Measurements from ENCODE around the gene PLAAT4.

The PLAAT4 gene, protein sequence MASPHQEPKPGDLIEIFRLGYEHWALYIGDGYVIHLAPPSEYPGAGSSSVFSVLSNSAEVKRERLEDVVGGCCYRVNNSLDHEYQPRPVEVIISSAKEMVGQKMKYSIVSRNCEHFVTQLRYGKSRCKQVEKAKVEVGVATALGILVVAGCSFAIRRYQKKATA

DNA sequence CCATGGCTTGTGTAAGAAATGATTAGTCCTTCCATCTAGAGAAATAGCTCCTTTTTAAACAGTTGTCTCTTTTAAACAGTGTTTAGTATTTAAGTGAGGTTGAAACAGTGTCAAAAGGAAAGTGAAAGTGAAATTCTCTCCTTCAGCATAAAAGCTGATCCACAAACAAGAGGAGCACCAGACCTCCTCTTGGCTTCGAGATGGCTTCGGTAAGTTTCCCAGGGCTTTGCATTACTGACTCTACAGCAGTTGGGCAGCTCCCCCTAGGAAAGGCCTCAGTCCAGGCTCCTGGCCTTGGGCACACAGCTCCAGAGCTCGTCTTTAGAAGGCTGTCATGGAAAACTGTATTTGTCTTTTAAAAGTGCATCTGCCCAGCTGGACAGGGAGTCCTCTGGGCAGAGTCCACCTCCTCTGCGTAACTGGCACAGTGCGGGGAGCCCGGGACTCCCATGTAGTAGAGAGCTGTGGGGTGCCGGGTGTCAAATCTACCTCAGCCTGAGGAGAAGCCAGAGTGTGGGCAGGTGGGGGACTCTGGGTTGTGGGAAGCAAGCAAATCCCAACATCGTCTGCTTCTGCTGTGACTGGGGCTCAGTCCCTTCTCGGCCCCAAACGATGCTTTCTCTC is at the start of gene PLAAT4:
Gene PLAAT4 (plus strand): TSS at position 140 of the 624 bp plus-strand sequence. CDS start 61 bp downstream, at position 201.
- FAIRE-seq: no peak

DNA sequence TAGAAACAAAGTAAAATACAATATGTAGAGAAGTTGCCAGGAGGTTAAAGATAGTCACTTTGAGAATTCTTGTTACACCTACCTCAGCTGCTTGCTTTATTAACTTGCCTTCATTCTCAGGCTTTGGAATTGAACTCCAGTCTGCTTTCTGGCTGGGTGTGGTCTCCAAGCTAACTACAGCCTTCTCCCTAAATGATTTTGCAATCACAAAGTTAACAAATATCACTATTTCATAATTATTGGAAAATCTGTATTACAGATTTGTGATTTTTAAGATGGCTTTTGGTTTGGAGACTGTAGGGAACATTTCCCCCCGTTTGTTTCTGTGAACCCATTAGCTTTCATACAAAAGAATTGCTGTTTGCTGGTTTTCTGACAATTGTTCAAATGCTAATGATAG is 47.8 kb upstream of the PLAAT4 start:
- FAIRE-seq: no peak

DNA sequence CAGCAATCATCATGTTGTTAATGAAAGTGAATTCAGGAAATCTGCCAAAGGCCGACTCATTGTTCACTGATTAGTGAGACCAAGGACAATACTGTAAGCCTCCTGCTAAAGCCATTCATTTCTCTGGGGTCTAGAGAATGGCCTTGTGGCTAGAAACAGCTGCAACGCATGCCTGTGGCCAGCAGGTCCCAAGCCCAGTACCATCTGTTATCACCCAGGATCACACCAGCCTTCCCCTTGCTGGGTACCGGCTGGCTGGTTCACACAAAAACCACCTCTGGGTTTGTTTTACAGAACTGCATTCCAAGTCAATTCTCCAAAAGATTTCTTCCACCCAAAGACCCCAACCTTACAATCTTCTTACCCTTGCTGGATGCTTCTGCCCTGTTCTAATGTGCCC is 46.7 kb upstream of the PLAAT4 start:
- no peak for FAIRE-seq

- FAIRE-seq: no peak
Measured at GRCh38 chr11:63490551-63491239, 45.9 kb upstream of the PLAAT4 start, which contains the start of gene PLAAT5. Gene PLAAT5 (minus strand): TSS chr11:63491167. CDS start chr11:63491034, 133 bp downstream.

DNA sequence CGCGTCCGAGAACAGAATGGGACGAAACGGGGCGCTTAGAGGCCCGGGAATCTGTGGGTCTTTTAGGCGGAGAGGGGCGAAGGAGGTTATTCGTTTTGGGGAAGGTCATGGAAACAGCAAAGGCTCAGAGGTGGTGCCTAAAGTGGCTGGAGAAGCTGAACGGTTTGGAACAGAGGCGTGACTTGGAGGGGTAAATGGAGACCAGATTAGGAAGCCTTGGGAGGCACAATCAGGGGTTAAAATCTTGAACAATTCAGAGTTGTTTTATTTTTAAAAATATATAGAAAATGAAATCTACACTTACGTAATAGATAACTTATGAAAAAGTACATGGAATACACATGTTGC is 45.4 kb upstream of the PLAAT4 start:
- FAIRE-seq: no peak

GRCh38 chr11:63491636-63492372 is 44.8 kb upstream of the PLAAT4 start:
- FAIRE-seq: no peak

- FAIRE-seq: no peak
Measured at GRCh38 chr11:63492441-63492840, 44.2 kb upstream of the PLAAT4 start.

- FAIRE-seq: no peak
Measured at GRCh38 chr11:63493127-63493526, 43.5 kb upstream of the PLAAT4 start.

GRCh38 chr11:63494975-63495374 is 41.6 kb upstream of the PLAAT4 start:
- FAIRE-seq: no peak

DNA sequence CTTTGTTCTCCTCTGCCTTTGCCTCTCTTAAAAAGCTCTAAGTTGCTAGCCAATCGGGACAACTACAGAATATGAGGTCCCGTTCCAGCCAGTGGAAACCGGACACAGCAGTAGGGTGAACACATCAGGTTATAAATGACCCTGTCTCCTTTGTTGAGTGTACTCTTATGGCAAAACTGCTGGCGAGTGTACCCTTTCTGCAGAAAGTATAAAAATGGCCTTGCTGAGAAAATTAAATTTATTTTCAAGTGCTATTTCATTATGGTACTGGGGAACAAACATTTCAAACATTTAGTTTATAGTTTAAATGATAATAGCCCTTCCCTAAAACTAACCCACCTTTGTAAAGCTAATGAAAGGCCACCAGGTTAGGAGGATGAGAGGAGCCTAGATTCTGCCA is 36.7 kb upstream of the PLAAT4 start:
- no peak for FAIRE-seq

- FAIRE-seq: no peak
Measured at GRCh38 chr11:63501236-63501635, 35.4 kb upstream of the PLAAT4 start.

GRCh38 chr11:63502252-63502820 is 34.3 kb upstream of the PLAAT4 start:
- no peak for FAIRE-seq

DNA sequence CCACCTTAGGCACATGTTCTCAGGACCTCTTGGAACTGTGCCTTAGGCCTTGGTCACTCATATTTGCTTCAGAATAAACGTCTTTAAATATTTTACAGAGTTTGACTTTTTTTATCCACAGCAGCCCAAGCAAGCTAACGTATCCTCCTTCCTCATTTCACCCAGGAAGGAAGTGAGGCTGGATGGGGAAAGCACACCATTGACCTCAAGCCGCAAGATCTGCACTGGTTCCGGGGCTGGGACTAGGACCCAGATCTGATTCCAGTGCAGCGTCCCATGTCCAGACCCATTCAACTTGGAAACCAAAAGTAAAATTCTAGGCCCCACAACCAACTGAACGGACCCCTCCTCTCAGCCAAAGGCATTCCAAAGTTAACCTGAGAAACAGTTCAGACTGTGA is 33.1 kb upstream of the PLAAT4 start:
- no peak for FAIRE-seq

GRCh38 chr11:63504054-63504453 is 32.6 kb upstream of the PLAAT4 start:
- no peak for FAIRE-seq

- FAIRE-seq: no peak
Measured at GRCh38 chr11:63504933-63505586, 31.5 kb upstream of the PLAAT4 start.

DNA sequence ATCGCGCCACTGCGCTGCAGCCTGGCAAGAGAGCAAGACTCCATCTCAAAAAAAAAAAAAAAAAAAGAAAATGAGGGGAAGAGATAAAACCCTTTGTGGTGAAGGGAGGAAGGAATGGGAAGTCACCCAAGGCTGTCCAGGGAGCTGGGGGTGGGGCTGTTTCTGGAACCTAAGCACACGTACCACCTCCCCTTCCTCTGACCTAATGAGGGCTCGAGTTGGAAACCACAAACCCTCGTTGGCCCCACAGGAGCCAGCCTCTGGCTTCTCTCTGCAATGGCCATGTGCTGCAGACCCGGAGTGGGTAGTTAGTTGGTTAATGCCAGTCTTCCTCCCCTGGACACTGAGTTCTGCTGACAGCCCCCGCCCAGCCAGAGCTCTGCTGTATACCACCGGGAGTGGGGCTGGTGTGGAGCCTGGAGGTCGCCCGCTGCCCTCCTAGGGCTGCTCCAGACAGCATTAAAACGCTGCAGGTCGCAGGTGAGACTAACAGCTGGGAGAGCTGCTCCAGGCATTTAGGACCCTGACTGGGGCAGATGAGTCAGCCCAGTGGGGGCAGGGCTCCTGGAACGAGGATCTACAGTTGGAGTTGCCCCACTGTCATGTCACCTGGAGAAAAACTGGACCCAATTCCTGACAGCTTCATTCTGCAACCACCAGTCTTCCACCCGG is 30.6 kb upstream of the PLAAT4 start, which contains the start of gene LGALS12:
Gene LGALS12 (plus strand): TSS at position 228 of the 672 bp plus-strand sequence. CDS start 375 bp downstream, at position 603.
- FAIRE-seq: no peak

DNA sequence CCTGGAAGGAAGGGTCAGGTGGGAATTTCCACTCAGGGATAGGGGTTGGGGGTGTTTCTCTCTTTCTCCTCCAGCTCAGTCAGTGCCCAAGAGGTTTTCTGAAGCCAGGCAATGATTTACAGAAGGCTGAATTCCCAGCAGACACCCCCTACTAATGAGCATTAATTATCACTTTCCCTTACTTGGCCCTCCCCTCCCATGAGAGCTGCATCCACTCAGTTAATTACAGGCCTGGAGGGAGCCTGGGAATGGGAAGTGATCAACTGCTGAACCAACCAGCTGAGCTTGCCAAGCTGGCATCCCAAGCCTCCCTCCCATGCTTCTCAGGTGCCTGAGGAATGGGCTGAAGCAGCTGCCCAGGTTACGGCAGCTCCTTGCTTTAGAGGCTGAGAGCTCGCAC is 29.7 kb upstream of the PLAAT4 start:
- FAIRE-seq: no peak

DNA sequence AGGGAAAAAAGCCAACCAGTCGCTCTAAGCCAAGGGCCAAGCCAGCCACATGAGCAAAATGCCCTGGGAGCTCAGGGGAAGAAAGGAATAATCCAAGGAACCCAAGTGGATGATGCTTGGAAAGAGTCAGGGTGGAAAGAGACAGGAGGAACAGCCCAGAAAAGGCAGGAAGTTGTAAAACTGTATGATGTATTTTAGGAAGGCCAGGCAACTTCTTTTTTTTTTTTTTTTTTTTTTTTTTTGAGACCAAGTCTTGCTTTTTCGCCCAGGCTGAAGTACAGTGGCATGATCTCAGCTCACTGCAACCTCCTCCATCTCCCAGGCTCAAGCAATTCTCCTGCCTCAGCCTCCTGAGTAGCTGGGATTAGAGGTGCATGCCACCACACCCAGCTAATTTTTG is 29.1 kb upstream of the PLAAT4 start:
- no peak for FAIRE-seq

DNA sequence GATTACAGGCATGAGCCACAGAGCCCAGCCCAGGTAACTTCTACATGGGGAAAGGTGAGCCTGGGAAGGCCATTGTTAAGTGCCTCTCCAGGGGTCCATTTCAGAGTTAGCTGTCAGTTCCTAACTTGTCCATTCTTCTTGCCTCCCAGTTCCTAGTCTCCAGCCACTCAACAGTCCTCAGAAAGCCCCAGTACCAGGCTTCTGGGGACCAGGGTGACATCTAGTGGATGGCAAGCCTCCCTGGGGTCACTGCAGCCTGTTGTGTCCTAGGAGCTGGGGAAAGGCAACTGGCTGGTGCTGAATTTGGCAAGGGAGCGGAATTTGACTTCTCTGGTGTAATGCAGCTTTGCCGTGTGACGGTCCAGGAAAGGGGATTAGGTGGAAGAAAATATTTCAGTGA is 28.6 kb upstream of the PLAAT4 start:
- no peak for FAIRE-seq

GRCh38 chr11:63508745-63509144 is 27.9 kb upstream of the PLAAT4 start:
- FAIRE-seq: no peak

GRCh38 chr11:63510360-63511047 is 26.1 kb upstream of the PLAAT4 start:
- FAIRE-seq: no peak
